SU-DHL-6 (cell line): ENCODE measurements around the gene DNMT3A.

Experiments
- CTCF ChIP-seq: fragments of 200-600 bp; sonication (generic); IDR thresholded peaks from one replicate; pipeline ENCODE4 v1.5.1; 2017; ENCODE audit warnings: antibody characterized with exemption, mild to moderate bottlenecking, low read length, moderate library complexity; ENCODE audit not compliant: insufficient read depth, poor library complexity, severe bottlenecking
- EZH2phosphoT487 ChIP-seq: fragments of 200-600 bp; sonication (generic), shearing (Covaris generic); conservative IDR thresholded peaks from 2 replicates; pipeline ENCODE4 v1.6.1; 2018; ENCODE audit warnings: mild to moderate bottlenecking, antibody characterized with exemption, low read length, moderate library complexity, mixed read lengths

GRCh38 chr2:25249785-25250184, 91.9 kb downstream of the DNMT3A start:
- TF ChIP-seq CTCF (no peak), EZH2phosphoT487 (no peak)
